Endothelial cell of umbilical vein (primary cell): ENCODE results near the gene ABCG2. TPM values are rescaled to one million over a fixed set of nuclear protein-coding genes. Genes with fewer than 3 reads are reported as not detected.

Source experiments
- BruUV-seq: library from RNA; stranded (reverse); fragments of 400-500 nt; replicated peaks from 2 replicates; lab custom pipeline; 2021; lab: Mats Ljungman, UMichigan
- CTCF ChIA-PET: fragments of 300-600, 350-600 bp; sonication (Branson Sonifier 250); formaldehyde crosslinking; loops from one replicate; lab custom pipeline; 2021; ENCODE audit warnings: antibody characterized with exemption, inconsistent platforms; lab: Charles Lee
- POLR2A ChIA-PET: fragments of 300-600, 350-600 bp; sonication (Branson Sonifier 250); formaldehyde crosslinking; loops from one replicate; lab custom pipeline; 2021; ENCODE audit warnings: antibody characterized with exemption, inconsistent platforms; lab: Charles Lee
- DNase-seq: peaks from one replicate; pipeline ENCODE4 v3.0.0-alpha.2; 2011; ENCODE audit warnings: low read depth, low spot score
- FAIRE-seq: peaks from 2 replicates; lab custom pipeline; 2011; peaks lifted over from hg19 to GRCh38; lab: Jason Lieb, UNC
- H2AFZ ChIP-seq: 2 replicates; pipeline ENCODE4 v1.6.0; 2012; ENCODE audit warnings: low read depth, low read length, control low read depth, inconsistent platforms
- H3K27ac ChIP-seq: 2 replicates; pipeline ENCODE4 v1.5.1; 2011; ENCODE audit warnings: low read depth, mild to moderate bottlenecking, control low read depth, low read length, moderate library complexity; ENCODE audit not compliant: insufficient read depth
- H3K27me3 ChIP-seq, 2 experiments: 2 replicates each; pipeline versions ENCODE4 v1.6.0 to v1.6.1; 2011; ENCODE audit warnings: low read length in 2 of 2, mixed read lengths in 1 of 2; ENCODE audit not compliant: control insufficient read depth in 2 of 2, insufficient read depth in 2 of 2
- H3K36me3 ChIP-seq, 2 experiments: 2 replicates in 1 of 2; 3 replicates in 1 of 2; pipeline ENCODE4 v1.5.1; 2011; ENCODE audit warnings: low read length in 2 of 2, mild to moderate bottlenecking in 1 of 2, moderate library complexity in 1 of 2; ENCODE audit not compliant: control insufficient read depth in 2 of 2, insufficient read depth in 2 of 2; ENCODE audit errors: extremely low read depth in 1 of 2
- H3K4me1 ChIP-seq: 3 replicates; pipeline ENCODE4 v1.5.1; 2011; ENCODE audit warnings: mild to moderate bottlenecking, low read length; ENCODE audit not compliant: control insufficient read depth, insufficient read depth; ENCODE audit errors: extremely low read depth
- H3K4me2 ChIP-seq: 2 replicates; pipeline ENCODE4 v1.6.1; 2011; ENCODE audit warnings: low read length, control low read depth, mixed read lengths; ENCODE audit not compliant: insufficient read depth
- H3K4me3 ChIP-seq, 3 experiments: fragments of 200-600 bp in 1 of 3; sonication (generic), shearing (Covaris generic) in 1 of 3; replicated peaks in 1 of 3; 2 replicates each; pipeline ENCODE4 v1.5.1; 2011 to 2016; ENCODE audit warnings: control low read depth in 3 of 3, low read length in 3 of 3, mild to moderate bottlenecking in 2 of 3, inconsistent platforms in 1 of 3, low read depth in 1 of 3, moderate library complexity in 1 of 3; ENCODE audit not compliant: insufficient read depth in 1 of 3
- H3K79me2 ChIP-seq: 2 replicates; pipeline ENCODE4 v1.6.0; 2012; ENCODE audit warnings: low read length, inconsistent platforms; ENCODE audit not compliant: control insufficient read depth, insufficient read depth
- H3K9ac ChIP-seq: replicated peaks from 2 replicates; pipeline ENCODE3; 2011; ENCODE audit warnings: low read length, control low read depth; ENCODE audit not compliant: insufficient read depth; ENCODE audit errors: extremely low read depth
- H3K9me1 ChIP-seq: replicated peaks from 3 replicates; pipeline ENCODE4 v1.6.0; 2011; ENCODE audit warnings: mild to moderate bottlenecking, low read length; ENCODE audit not compliant: control insufficient read depth, insufficient read depth; ENCODE audit errors: extremely low read depth
- H3K9me3 ChIP-seq: replicated peaks from 2 replicates; pipeline ENCODE4 v1.5.1; 2012; ENCODE audit warnings: low read length, inconsistent platforms; ENCODE audit not compliant: control insufficient read depth, insufficient read depth
- H4K20me1 ChIP-seq: replicated peaks from 2 replicates; pipeline ENCODE3; 2011; ENCODE audit warnings: mild to moderate bottlenecking, low read length; ENCODE audit not compliant: control insufficient read depth, insufficient read depth; ENCODE audit errors: extremely low read depth
- CTCF ChIP-seq, 2 donors: IDR thresholded peaks; 1 replicate in 1 of 2; 2 replicates in 1 of 2; pipeline ENCODE4 v1.5.1; 2011; ENCODE audit warnings: low read length in 2 of 2, mild to moderate bottlenecking in 2 of 2, moderate library complexity in 2 of 2, control low read depth in 1 of 2, inconsistent platforms in 1 of 2, low read depth in 1 of 2; ENCODE audit not compliant: insufficient read depth in 1 of 2; ENCODE audit errors: extremely low read depth in 1 of 2
- EZH2 ChIP-seq: IDR thresholded peaks from 2 replicates; pipeline ENCODE4 v1.6.1; 2012; ENCODE audit warnings: borderline replicate concordance, low read depth, mild to moderate bottlenecking, moderate library complexity, low read length, inconsistent platforms; ENCODE audit not compliant: severe bottlenecking
- FOS ChIP-seq: IDR thresholded peaks from 2 replicates; pipeline ENCODE4 v1.6.1; 2011; ENCODE audit warnings: mild to moderate bottlenecking, low read length, moderate library complexity, borderline replicate concordance; ENCODE audit not compliant: insufficient read depth
- GATA2 ChIP-seq: IDR thresholded peaks from 2 replicates; pipeline ENCODE4 v1.7.0; 2011; ENCODE audit warnings: low read depth, mild to moderate bottlenecking, moderate library complexity, mixed read lengths, low read length; ENCODE audit not compliant: insufficient read length, insufficient read depth
- JUN ChIP-seq: IDR thresholded peaks from 2 replicates; pipeline ENCODE4 v1.6.1; 2011; ENCODE audit warnings: borderline replicate concordance, low read depth; ENCODE audit not compliant: insufficient read length, insufficient read depth
- MAX ChIP-seq: IDR thresholded peaks from 2 replicates; pipeline ENCODE4 v1.6.1; 2011; ENCODE audit not compliant: insufficient read depth, insufficient read length
- MYC ChIP-seq: IDR thresholded peaks from one replicate; pipeline ENCODE4 v1.6.1; 2011; ENCODE audit warnings: mild to moderate bottlenecking, low read depth, low read length
- POLR2AphosphoS5 ChIP-seq: IDR thresholded peaks from 2 replicates; pipeline ENCODE4 v1.6.1; 2012; ENCODE audit warnings: low read depth, mild to moderate bottlenecking, control low read depth, low read length, moderate library complexity; ENCODE audit not compliant: insufficient read depth
- dilution Hi-C: fragments of 300-500 bp; cut with MboI; formaldehyde crosslinking; loops from one replicate; pipeline ENCODE4 v1.15.0; 2019; ENCODE audit warnings: low sequenced_read_pairs; ENCODE audit not compliant: extremely low pct_ligation_motif_present
- intact Hi-C: fragments of 100-400 bp; cut with micrococcal nuclease; formaldehyde crosslinking; loops from one replicate; pipeline ENCODE4 v1.10.0; 2022
- polyA plus RNA-seq, 4 experiments: library from polyadenylated mRNA; depleted of rRNA in 3 of 4; stranded (reverse) in 3 of 4; unstranded in 1 of 4; fragments of >200 nt; gene quantifications; 2 replicates each; pipeline versions ENCODE4 v1.2.1 to v1.2.3, GENCODE V29; 2011 to 2012; ENCODE audit warnings: missing spikeins in 1 of 4
- total RNA-seq: library from RNA; stranded (reverse); gene quantifications from 2 replicates; pipeline ENCODE4 v1.2.3, GENCODE V29; 2021

Gene ABCG2
- total and polyA plus RNA-seq, 2 donors (not counting 3 experiments of a cell fraction or from before 2014, with no cell fraction given), result 3.4 to 5.0 TPM

- no peaks in the 10 kb centered on the region for H4K20me1 ChIP-seq
- peak overlapping the region; percentile 20 for H2AFZ ChIP-seq
- peak; percentile 87 for DNase-seq
- peak overlapping the region; percentile 93 for H3K27ac ChIP-seq
- H3K79me2 ChIP-seq, result no peaks in the 10 kb centered on the region
- peak; percentile 71 for FAIRE-seq
- ChIA-PET POLR2A (no interaction called here), CTCF (interaction anchor here (1.4 to 2.0 kb wide), 3 partner anchors 21 to 114 kb away, joined by 3 to 7 read pairs (median 5); no protein-coding TSS in a partner anchor)
- H3K9me3 ChIP-seq, result no peaks in the 10 kb centered on the region
- H3K4me2 ChIP-seq, result peak overlapping the region; percentile 55
- peak overlapping the region; percentile 27 for H3K9ac ChIP-seq
- BruUV-seq, result TSS peak; percentile 64
- no peaks in the 10 kb centered on the region for H3K9me1 ChIP-seq
- no peaks in the 10 kb centered on the region for H3K36me3 ChIP-seq
- dilution Hi-C loops (no loop called here), intact Hi-C loops (loop anchor here (2.0 to 10.0 kb wide), 6 partner anchors 33 to 490 kb away; partner anchors contain the start of genes HERC3, HERC5, PKD2 and PPM1K)
- no peak for TF ChIP-seq POLR2AphosphoS5
- no peak for TF ChIP-seq GATA2
- peak; percentile 23 for TF ChIP-seq FOS
- peak; percentile 69 for TF ChIP-seq JUN
- H3K4me3 ChIP-seq, result peak overlapping the region in 1 of 3 experiments; percentile 27
- peaks cover 37% of the 10 kb centered on the region for H3K4me1 ChIP-seq
- H3K27me3 ChIP-seq, result no peaks in the 10 kb centered on the region
These were observed 53.4 kb downstream of the ABCG2 start for GRCh38 chr4:88104902-88105610.

GRCh38 chr4:88102026-88102425 lies 56.4 kb downstream of the ABCG2 start:
- Histone ChIP-seq H3K9me1 (no peaks in the 10 kb centered on the region), H3K4me1 (peaks cover 28% of the 10 kb centered on the region), H3K36me3 (no peaks in the 10 kb centered on the region), H3K4me2 (no peak overlapping the region), H3K79me2 (no peaks in the 10 kb centered on the region), H3K9ac (no peak overlapping the region), H3K27me3 (no peaks in the 10 kb centered on the region), H3K27ac (no peak overlapping the region), H2AFZ (no peak overlapping the region), H4K20me1 (no peaks in the 10 kb centered on the region), H3K9me3 (no peaks in the 10 kb centered on the region), H3K4me3 (no peak overlapping the region)
- dilution Hi-C loops, result no loop called here
- POLR2A ChIA-PET, result no interaction called here
- DNase-seq, result no peak
- intact Hi-C loops, result loop anchor here (10.0 kb wide), 1 partner anchor 493 kb away; the partner anchor contains the start of gene HERC3
- no peak for FAIRE-seq
- CTCF ChIA-PET, result no interaction called here
- TF ChIP-seq MYC, result no peak
- TF ChIP-seq MAX, result no peak
- TF ChIP-seq GATA2, result no peak
- TF ChIP-seq EZH2, result no peak
- TF ChIP-seq FOS, result no peak
- no peak for TF ChIP-seq CTCF (IDR thresholded peaks at IDR 0.05; ENCODE audit: extremely low read depth in 1 of 2, insufficient read depth in 1 of 2, low read depth in 1 of 2, low read length in 2 of 2)
- no TSS peak for BruUV-seq
